Measurements from ENCODE around the gene GPC6. TPM values are rescaled to one million over a fixed set of nuclear protein-coding genes. Genes with fewer than 3 reads are reported as not detected.

GPC6 gene
- total and polyA plus RNA-seq, 2 experiments from 2014 or later = 26.0 to 92.8 TPM

GRCh38 chr13:94120878-94121277, 894.3 kb downstream of the GPC6 start:
- WGBS (ENCODE audit: low lambda C conversion rate, missing lambda C conversion rate) = 62% methylated on average over 2 of the region's 2 CpGs
- H3K27ac ChIP-seq = peak overlapping the region; percentile 68

DNA sequence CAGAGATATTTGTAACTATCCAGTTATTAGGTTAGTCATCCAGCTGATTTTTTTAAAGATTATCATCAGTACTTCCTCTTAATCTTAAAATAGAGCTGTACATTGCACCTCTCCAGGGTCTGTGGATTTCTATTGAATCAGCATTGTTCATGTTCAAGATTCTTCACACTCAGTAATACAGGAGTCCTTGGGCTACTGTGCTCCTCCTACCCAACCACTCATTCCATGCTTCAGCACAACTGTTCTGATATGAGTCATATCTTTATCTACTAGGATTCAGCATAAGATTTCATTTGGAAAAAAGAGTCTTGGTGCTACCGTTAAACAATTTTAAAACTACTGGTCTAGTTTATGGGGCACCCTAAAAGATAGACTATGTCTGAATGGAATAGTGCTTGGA, 895.1 kb downstream of the GPC6 start:
- H3K9me3 ChIP-seq (ENCODE audit: low read depth) = no peaks in the 10 kb centered on the region
- DNase-seq (ENCODE audit: low spot score) = no peak
- no peaks in the 10 kb centered on the region for H3K79me2 ChIP-seq
- no peaks in the 10 kb centered on the region for H3K9me2 ChIP-seq (replicated peaks; ENCODE audit: insufficient read depth)
- no peak overlapping the region for H3K27ac ChIP-seq
- H3K4me1 ChIP-seq (ENCODE audit: insufficient read depth) = peaks cover 34% of the 10 kb centered on the region
- no peak for TF ChIP-seq EZH2 (IDR thresholded peaks at IDR 0.05; ENCODE audit: borderline replicate concordance)
- TF ChIP-seq CTCF (IDR thresholded peaks at IDR 0.05; ENCODE audit: poor library complexity) = no peak
- TF ChIP-seq EZH2phosphoT487 (IDR thresholded peaks at IDR 0.05; ENCODE audit: low read depth, severe bottlenecking, unreplicated experiment) = no peak
- H4K20me1 ChIP-seq (ENCODE audit: insufficient read depth, poor library complexity, severe bottlenecking) = no peaks in the 10 kb centered on the region
- no peak overlapping the region for H3K4me2 ChIP-seq
- 50% methylated on average over 1 of the region's 1 CpG for WGBS (ENCODE audit: low lambda C conversion rate, missing lambda C conversion rate)
- no peak overlapping the region for H2AFZ ChIP-seq
- H3K4me3 ChIP-seq = no peak overlapping the region
- H3K27me3 ChIP-seq = no peaks in the 10 kb centered on the region
- H3K36me3 ChIP-seq (replicated peaks; ENCODE audit: insufficient read depth, low read depth) = no peaks in the 10 kb centered on the region

More at GRCh38 chr13:94120878-94121277, 894.3 kb downstream of the GPC6 start:
- no peaks in the 10 kb centered on the region for H3K36me3 ChIP-seq (replicated peaks; ENCODE audit: insufficient read depth, low read depth)
- TF ChIP-seq EZH2 (IDR thresholded peaks at IDR 0.05; ENCODE audit: borderline replicate concordance) (no peak), CTCF (IDR thresholded peaks at IDR 0.05; ENCODE audit: poor library complexity) (no peak), EZH2phosphoT487 (IDR thresholded peaks at IDR 0.05; ENCODE audit: low read depth, severe bottlenecking, unreplicated experiment) (no peak)
- no peak for DNase-seq (ENCODE audit: low spot score)
- H3K9me3 ChIP-seq (ENCODE audit: low read depth) = no peaks in the 10 kb centered on the region
- no peaks in the 10 kb centered on the region for H3K9me2 ChIP-seq (replicated peaks; ENCODE audit: insufficient read depth)
- no peak overlapping the region for H2AFZ ChIP-seq
- H4K20me1 ChIP-seq (ENCODE audit: insufficient read depth, poor library complexity, severe bottlenecking) = no peaks in the 10 kb centered on the region
- H3K4me2 ChIP-seq = no peak overlapping the region
- no peak overlapping the region for H3K4me3 ChIP-seq
- H3K27me3 ChIP-seq = no peaks in the 10 kb centered on the region
- no peaks in the 10 kb centered on the region for H3K79me2 ChIP-seq
- H3K4me1 ChIP-seq (ENCODE audit: insufficient read depth) = peaks cover 34% of the 10 kb centered on the region

DNA sequence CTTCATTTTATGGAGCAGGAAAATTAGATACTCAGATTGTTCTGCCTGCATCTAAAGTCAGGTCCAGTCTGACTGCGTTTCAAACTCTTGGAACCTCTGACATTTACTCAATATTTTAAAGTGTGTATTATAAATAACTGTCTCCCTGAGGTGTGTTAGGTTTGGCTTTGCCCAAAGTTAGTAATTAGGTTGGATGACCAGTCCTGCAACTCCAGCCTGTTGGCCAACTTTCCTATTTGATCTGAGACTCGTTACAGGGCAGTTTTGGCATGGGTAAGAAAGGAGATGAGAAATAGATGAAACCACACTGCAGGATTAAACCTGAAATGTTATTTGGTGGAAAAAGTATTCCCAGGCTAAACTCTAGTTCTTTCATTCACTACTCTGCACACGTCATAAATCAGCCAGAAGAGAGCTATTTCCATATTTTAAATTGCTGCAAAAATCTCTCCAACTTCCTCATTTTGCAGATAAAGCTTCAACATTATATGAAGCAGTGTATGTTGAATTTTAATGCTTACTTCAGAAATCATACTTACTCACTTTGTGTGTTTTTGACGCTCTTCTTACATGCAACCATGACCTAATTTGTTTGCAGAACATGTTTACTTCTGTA, 895.8 kb downstream of the GPC6 start:
- Histone ChIP-seq H3K27ac (no peak overlapping the region), H4K20me1 (ENCODE audit: insufficient read depth, poor library complexity, severe bottlenecking) (no peaks in the 10 kb centered on the region), H3K4me1 (ENCODE audit: insufficient read depth) (peaks cover 34% of the 10 kb centered on the region), H3K9me3 (ENCODE audit: low read depth) (no peaks in the 10 kb centered on the region), H3K79me2 (no peaks in the 10 kb centered on the region), H2AFZ (no peak overlapping the region), H3K4me2 (no peak overlapping the region), H3K27me3 (no peaks in the 10 kb centered on the region), H3K36me3 (replicated peaks; ENCODE audit: insufficient read depth, low read depth) (no peaks in the 10 kb centered on the region), H3K4me3 (no peak overlapping the region), H3K9me2 (replicated peaks; ENCODE audit: insufficient read depth) (no peaks in the 10 kb centered on the region)
- 77% methylated on average over 4 of the region's 4 CpGs for WGBS (ENCODE audit: low lambda C conversion rate, missing lambda C conversion rate)
- TF ChIP-seq EZH2 (IDR thresholded peaks at IDR 0.05; ENCODE audit: borderline replicate concordance) = no peak
- TF ChIP-seq EZH2phosphoT487 (IDR thresholded peaks at IDR 0.05; ENCODE audit: low read depth, severe bottlenecking, unreplicated experiment) = no peak
- TF ChIP-seq CTCF (IDR thresholded peaks at IDR 0.05; ENCODE audit: poor library complexity) = no peak
- no peak for DNase-seq (ENCODE audit: low spot score)
